ENCODE measurements around the gene MIPOL1.

MIPOL1 gene

GRCh38 chr14:37526994-37527393, 329.3 kb downstream of the MIPOL1 start:
- no peak overlapping the region for H3K4me3 Mint-ChIP-seq
- no peaks in the 10 kb centered on the region for H3K4me1 Mint-ChIP-seq
- DNase-seq, result no peak
- H3K9me3 Mint-ChIP-seq, result no peaks in the 10 kb centered on the region
- no peaks in the 10 kb centered on the region for H3K27me3 Mint-ChIP-seq (ENCODE audit: low read depth, poor library complexity)
- TF ChIP-seq, protein P1, sequence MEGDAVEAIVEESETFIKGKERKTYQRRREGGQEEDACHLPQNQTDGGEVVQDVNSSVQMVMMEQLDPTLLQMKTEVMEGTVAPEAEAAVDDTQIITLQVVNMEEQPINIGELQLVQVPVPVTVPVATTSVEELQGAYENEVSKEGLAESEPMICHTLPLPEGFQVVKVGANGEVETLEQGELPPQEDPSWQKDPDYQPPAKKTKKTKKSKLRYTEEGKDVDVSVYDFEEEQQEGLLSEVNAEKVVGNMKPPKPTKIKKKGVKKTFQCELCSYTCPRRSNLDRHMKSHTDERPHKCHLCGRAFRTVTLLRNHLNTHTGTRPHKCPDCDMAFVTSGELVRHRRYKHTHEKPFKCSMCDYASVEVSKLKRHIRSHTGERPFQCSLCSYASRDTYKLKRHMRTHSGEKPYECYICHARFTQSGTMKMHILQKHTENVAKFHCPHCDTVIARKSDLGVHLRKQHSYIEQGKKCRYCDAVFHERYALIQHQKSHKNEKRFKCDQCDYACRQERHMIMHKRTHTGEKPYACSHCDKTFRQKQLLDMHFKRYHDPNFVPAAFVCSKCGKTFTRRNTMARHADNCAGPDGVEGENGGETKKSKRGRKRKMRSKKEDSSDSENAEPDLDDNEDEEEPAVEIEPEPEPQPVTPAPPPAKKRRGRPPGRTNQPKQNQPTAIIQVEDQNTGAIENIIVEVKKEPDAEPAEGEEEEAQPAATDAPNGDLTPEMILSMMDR (IDR thresholded peaks at IDR 0.05), result no peak
- H3K36me3 Mint-ChIP-seq (ENCODE audit: low read depth), result peaks cover 5% of the 10 kb centered on the region
- H3K27ac Mint-ChIP-seq, result no peak overlapping the region

DNA sequence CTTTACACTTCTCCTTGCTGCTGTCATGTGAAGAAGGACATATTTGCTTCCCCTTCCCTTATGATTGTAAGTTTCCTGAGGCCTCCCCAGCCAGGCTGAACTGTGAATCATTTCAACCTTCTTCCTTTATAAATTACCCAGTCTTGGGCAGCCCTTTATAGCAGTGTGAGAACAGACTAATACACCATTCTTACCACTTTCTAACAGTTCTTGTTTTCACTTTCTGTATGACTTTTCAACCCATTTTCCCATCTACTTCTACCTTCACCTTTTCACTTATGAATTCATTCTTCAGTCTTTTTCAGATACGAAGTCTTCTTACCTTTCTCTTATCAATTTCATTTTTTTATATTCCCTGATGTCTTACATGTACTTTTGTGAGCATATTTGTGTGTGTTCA, 342.3 kb downstream of the MIPOL1 start:
- TF ChIP-seq, protein P1 (IDR thresholded peaks at IDR 0.05), result no peak
- no peak for DNase-seq
- Mint-ChIP-seq H3K4me1 (no peaks in the 10 kb centered on the region), H3K27ac (no peak overlapping the region), H3K36me3 (ENCODE audit: low read depth) (peaks cover 4% of the 10 kb centered on the region), H3K27me3 (ENCODE audit: low read depth, poor library complexity) (no peaks in the 10 kb centered on the region), H3K4me3 (no peak overlapping the region), H3K9me3 (no peaks in the 10 kb centered on the region)

GRCh38 chr14:37544407-37544806, 346.7 kb downstream of the MIPOL1 start:
- H3K4me1 Mint-ChIP-seq, result peaks cover 7% of the 10 kb centered on the region
- H3K27ac Mint-ChIP-seq, result no peak overlapping the region
- no peaks in the 10 kb centered on the region for H3K36me3 Mint-ChIP-seq (ENCODE audit: low read depth)
- TF ChIP-seq, protein P1 (IDR thresholded peaks at IDR 0.05), result no peak
- H3K27me3 Mint-ChIP-seq (ENCODE audit: low read depth, poor library complexity), result no peaks in the 10 kb centered on the region
- no peaks in the 10 kb centered on the region for H3K9me3 Mint-ChIP-seq
- DNase-seq, result no peak
- no peak overlapping the region for H3K4me3 Mint-ChIP-seq

DNA sequence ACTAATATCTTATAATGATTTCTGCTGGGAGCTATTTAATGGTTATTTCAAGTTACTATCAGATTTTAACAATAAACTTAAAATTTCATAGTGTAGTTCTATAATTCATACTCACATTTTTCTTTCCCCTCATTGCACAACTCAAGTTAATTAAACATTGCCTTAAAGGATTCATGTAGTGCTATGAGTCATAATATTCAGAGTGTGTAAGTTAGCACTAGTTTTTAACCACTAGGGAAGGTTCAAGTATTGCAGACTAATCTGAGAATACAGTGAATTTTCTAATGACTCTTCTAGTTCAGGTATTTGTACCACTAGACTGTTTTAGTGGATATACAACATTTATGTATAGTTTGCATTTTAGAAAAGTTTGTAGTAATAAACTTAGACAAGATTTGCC, 347.4 kb downstream of the MIPOL1 start:
- H3K27ac Mint-ChIP-seq, result no peak overlapping the region
- no peak overlapping the region for H3K4me3 Mint-ChIP-seq
- no peaks in the 10 kb centered on the region for H3K27me3 Mint-ChIP-seq (ENCODE audit: low read depth, poor library complexity)
- no peak for DNase-seq
- no peaks in the 10 kb centered on the region for H3K36me3 Mint-ChIP-seq (ENCODE audit: low read depth)
- H3K4me1 Mint-ChIP-seq, result peaks cover 7% of the 10 kb centered on the region
- TF ChIP-seq, protein P1 (IDR thresholded peaks at IDR 0.05), result no peak
- H3K9me3 Mint-ChIP-seq, result no peaks in the 10 kb centered on the region

DNA sequence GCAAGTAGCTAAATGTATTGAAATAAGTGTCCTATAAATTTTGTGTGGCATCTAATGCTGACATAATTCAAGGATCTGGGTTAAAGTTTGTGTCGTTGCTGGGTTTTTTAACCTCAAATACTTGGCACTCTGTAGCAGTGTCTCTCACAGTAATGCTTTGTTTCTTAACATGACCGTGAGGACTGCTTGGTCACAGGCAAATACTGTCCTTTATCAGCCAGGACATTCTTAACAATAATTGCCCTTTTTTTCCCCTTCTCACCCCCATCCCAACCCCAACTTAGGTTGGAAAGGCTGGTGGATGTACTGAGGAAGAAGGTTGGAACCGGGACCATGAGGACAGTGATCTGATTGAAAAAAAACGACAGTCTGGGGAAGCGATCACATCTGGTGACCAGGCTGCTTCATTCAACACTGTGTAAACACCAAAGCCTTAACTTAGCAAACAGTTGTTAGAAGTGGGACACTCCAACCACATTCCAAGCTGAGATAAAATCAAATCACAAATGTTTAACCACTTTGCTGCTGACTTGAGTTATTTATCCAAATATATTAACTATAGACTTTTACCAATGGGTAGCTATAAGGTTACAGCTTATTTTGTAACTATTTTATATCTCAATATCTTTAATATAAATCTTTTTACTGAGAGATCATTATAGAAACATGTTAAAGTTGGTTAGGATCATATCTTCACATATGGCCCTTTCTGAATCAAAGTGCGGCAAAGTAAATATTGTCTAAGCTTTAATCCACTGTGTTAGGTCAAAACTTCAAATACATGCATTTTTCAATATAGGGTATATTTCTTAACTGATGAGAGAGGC, 349.1 kb downstream of the MIPOL1 start:
- Mint-ChIP-seq H3K36me3 (ENCODE audit: low read depth) (no peaks in the 10 kb centered on the region), H3K9me3 (peaks cover 1% of the 10 kb centered on the region), H3K27ac (peak overlapping the region; percentile 84), H3K27me3 (ENCODE audit: low read depth, poor library complexity) (no peaks in the 10 kb centered on the region), H3K4me3 (no peak overlapping the region), H3K4me1 (peaks cover 7% of the 10 kb centered on the region)
- DNase-seq, result no peak
- TF ChIP-seq, protein P1 (IDR thresholded peaks at IDR 0.05), result no peak

- no peaks in the 10 kb centered on the region for H3K27me3 Mint-ChIP-seq (ENCODE audit: low read depth, poor library complexity)
- H3K4me1 Mint-ChIP-seq, result peaks cover 7% of the 10 kb centered on the region
- TF ChIP-seq, protein P1 (IDR thresholded peaks at IDR 0.05), result no peak
- no peak for DNase-seq
- H3K27ac Mint-ChIP-seq, result no peak overlapping the region
- H3K4me3 Mint-ChIP-seq, result no peak overlapping the region
- H3K36me3 Mint-ChIP-seq (ENCODE audit: low read depth), result peaks cover 21% of the 10 kb centered on the region
- H3K9me3 Mint-ChIP-seq, result peaks cover 28% of the 10 kb centered on the region
Measured at GRCh38 chr14:37550511-37550910, 352.8 kb downstream of the MIPOL1 start.
